ENCODE results near the gene DSCAM. TPM values are rescaled to one million over a fixed set of nuclear protein-coding genes. Genes with fewer than 3 reads are reported as not detected.

Gene DSCAM
- total RNA-seq, 1 experiment from 2014 or later = not detected

DNA sequence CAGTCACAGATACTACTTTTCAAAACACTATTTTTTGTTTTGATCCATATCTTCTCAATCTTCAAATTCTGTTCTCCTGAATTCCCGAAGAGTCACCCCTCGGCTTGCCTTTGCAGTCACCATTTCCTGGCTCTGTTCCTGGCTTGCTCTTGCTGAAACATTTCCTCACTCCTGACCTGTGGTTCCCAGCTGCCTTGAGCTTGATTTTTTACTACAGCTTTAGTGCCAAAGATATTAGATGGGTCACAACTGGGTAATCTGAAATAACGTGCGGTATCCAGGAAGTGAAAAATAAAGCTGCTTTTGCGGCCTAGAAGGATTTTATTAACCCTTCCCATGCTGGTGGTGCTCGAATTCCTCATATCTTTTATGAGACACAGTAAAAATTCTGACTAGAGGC is 660.9 kb downstream of the DSCAM start:
- CTCF ChIA-PET = no interaction called here
- Histone ChIP-seq H3K4me1 (ENCODE audit: control insufficient read depth in 1 of 2, insufficient read depth in 2 of 2, low read length in 2 of 2) (no peaks in the 10 kb centered on the region), H4K20me1 (ENCODE audit: insufficient read depth) (no peaks in the 10 kb centered on the region), H3K9me3 (ENCODE audit: control insufficient read depth in 1 of 2, insufficient read depth in 1 of 2, low read depth in 1 of 2, low read length in 2 of 2) (peaks cover 33 to 49% of the 10 kb centered on the region in 2 experiments; a peak in 2 of 4 replicates), H3K4me2 (ENCODE audit: low read length) (no peak overlapping the region), H3K4me3 (replicated peaks in 1 of 2; ENCODE audit: low read depth in 1 of 2, low read length in 2 of 2) (no peak overlapping the region), H3K9ac (ENCODE audit: low read length) (no peak overlapping the region), H3K27ac (ENCODE audit: low read depth, low read length) (no peak overlapping the region), H3K36me3 (ENCODE audit: control insufficient read depth in 1 of 2, insufficient read depth in 2 of 2, low read length in 2 of 2) (no peaks in the 10 kb centered on the region), H3K79me2 (ENCODE audit: insufficient read depth, low read length) (no peaks in the 10 kb centered on the region), H2AFZ (ENCODE audit: low read depth, low read length, poor library complexity, severe bottlenecking) (no peak overlapping the region), H3K9me2 (ENCODE audit: insufficient read depth) (no peaks in the 10 kb centered on the region), H3K27me3 (ENCODE audit: insufficient read depth, low read length) (no peaks in the 10 kb centered on the region)
- ATAC-seq (no peak), DNase-seq (ENCODE audit: low read depth, low spot score) (no peak)
- intact Hi-C loops (cut with micrococcal nuclease) = no loop called here
- RAD21 ChIA-PET (ENCODE audit: low non-redundant PET in 1 of 2, low total read pairs in 2 of 2, uncharacterized antibody in 2 of 2, unreplicated experiment in 2 of 2) = no interaction called here
- TF ChIP-seq POLR2AphosphoS5 (IDR thresholded peaks at IDR 0.05; ENCODE audit: low read depth, low read length) (no peak), EGR1 (IDR thresholded peaks at IDR 0.05; ENCODE audit: low read depth) (no peak)
- TF ChIP-seq, protein P1, sequence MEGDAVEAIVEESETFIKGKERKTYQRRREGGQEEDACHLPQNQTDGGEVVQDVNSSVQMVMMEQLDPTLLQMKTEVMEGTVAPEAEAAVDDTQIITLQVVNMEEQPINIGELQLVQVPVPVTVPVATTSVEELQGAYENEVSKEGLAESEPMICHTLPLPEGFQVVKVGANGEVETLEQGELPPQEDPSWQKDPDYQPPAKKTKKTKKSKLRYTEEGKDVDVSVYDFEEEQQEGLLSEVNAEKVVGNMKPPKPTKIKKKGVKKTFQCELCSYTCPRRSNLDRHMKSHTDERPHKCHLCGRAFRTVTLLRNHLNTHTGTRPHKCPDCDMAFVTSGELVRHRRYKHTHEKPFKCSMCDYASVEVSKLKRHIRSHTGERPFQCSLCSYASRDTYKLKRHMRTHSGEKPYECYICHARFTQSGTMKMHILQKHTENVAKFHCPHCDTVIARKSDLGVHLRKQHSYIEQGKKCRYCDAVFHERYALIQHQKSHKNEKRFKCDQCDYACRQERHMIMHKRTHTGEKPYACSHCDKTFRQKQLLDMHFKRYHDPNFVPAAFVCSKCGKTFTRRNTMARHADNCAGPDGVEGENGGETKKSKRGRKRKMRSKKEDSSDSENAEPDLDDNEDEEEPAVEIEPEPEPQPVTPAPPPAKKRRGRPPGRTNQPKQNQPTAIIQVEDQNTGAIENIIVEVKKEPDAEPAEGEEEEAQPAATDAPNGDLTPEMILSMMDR (IDR thresholded peaks at IDR 0.05 in 2 of 3, conservative IDR thresholded peaks at IDR 0.05 in 1 of 3; ENCODE audit: borderline replicate concordance in 1 of 3, insufficient read depth in 1 of 3, low read depth in 2 of 3, low read length in 2 of 3) = no peak
- BruUV-seq (replicated peaks) = no TSS peak
- POLR2A ChIA-PET = no interaction called here

GRCh38 chr21:40185208-40185607 is 661.8 kb downstream of the DSCAM start:
- Histone ChIP-seq H3K9me3 (ENCODE audit: control insufficient read depth in 1 of 2, insufficient read depth in 1 of 2, low read depth in 1 of 2, low read length in 2 of 2) (peaks cover 38 to 56% of the 10 kb centered on the region in 2 experiments; a peak in 2 of 4 replicates), H3K79me2 (ENCODE audit: insufficient read depth, low read length) (no peaks in the 10 kb centered on the region), H3K9ac (ENCODE audit: low read length) (no peak overlapping the region), H3K4me1 (ENCODE audit: control insufficient read depth in 1 of 2, insufficient read depth in 2 of 2, low read length in 2 of 2) (no peaks in the 10 kb centered on the region), H3K27me3 (ENCODE audit: insufficient read depth, low read length) (no peaks in the 10 kb centered on the region), H3K4me3 (replicated peaks in 1 of 2; ENCODE audit: low read depth in 1 of 2, low read length in 2 of 2) (no peak overlapping the region), H2AFZ (ENCODE audit: low read depth, low read length, poor library complexity, severe bottlenecking) (no peak overlapping the region), H3K9me2 (ENCODE audit: insufficient read depth) (no peaks in the 10 kb centered on the region), H3K36me3 (ENCODE audit: control insufficient read depth in 1 of 2, insufficient read depth in 2 of 2, low read length in 2 of 2) (no peaks in the 10 kb centered on the region), H4K20me1 (ENCODE audit: insufficient read depth) (no peaks in the 10 kb centered on the region), H3K27ac (ENCODE audit: low read depth, low read length) (no peak overlapping the region), H3K4me2 (ENCODE audit: low read length) (no peak overlapping the region)
- no peak for ATAC-seq
- RAD21 ChIA-PET (ENCODE audit: low non-redundant PET in 1 of 2, low total read pairs in 2 of 2, uncharacterized antibody in 2 of 2, unreplicated experiment in 2 of 2) = no interaction called here
- POLR2A ChIA-PET = no interaction called here
- DNase-seq (ENCODE audit: low read depth, low spot score) = no peak
- CTCF ChIA-PET = no interaction called here
- intact Hi-C loops (cut with micrococcal nuclease) = no loop called here
- no TSS peak for BruUV-seq (replicated peaks)
- TF ChIP-seq YY1 (IDR thresholded peaks at IDR 0.05; ENCODE audit: extremely low read depth, insufficient replicate concordance, low read depth, low read length) (no peak), FOSL1 (IDR thresholded peaks at IDR 0.05; ENCODE audit: low read depth) (no peak), CEBPB (IDR thresholded peaks at IDR 0.05; ENCODE audit: low read depth) (no peak), SP1 (IDR thresholded peaks at IDR 0.05; ENCODE audit: low read depth) (no peak)
- TF ChIP-seq, protein P2, sequence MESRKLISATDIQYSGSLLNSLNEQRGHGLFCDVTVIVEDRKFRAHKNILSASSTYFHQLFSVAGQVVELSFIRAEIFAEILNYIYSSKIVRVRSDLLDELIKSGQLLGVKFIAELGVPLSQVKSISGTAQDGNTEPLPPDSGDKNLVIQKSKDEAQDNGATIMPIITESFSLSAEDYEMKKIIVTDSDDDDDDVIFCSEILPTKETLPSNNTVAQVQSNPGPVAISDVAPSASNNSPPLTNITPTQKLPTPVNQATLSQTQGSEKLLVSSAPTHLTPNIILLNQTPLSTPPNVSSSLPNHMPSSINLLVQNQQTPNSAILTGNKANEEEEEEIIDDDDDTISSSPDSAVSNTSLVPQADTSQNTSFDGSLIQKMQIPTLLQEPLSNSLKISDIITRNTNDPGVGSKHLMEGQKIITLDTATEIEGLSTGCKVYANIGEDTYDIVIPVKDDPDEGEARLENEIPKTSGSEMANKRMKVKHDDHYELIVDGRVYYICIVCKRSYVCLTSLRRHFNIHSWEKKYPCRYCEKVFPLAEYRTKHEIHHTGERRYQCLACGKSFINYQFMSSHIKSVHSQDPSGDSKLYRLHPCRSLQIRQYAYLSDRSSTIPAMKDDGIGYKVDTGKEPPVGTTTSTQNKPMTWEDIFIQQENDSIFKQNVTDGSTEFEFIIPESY (IDR thresholded peaks at IDR 0.05; ENCODE audit: extremely low read depth, insufficient replicate concordance, low read length) = no peak
- TF ChIP-seq, protein P3, sequence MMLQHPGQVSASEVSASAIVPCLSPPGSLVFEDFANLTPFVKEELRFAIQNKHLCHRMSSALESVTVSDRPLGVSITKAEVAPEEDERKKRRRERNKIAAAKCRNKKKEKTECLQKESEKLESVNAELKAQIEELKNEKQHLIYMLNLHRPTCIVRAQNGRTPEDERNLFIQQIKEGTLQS (IDR thresholded peaks at IDR 0.05) = no peak
- TF ChIP-seq, protein P4, sequence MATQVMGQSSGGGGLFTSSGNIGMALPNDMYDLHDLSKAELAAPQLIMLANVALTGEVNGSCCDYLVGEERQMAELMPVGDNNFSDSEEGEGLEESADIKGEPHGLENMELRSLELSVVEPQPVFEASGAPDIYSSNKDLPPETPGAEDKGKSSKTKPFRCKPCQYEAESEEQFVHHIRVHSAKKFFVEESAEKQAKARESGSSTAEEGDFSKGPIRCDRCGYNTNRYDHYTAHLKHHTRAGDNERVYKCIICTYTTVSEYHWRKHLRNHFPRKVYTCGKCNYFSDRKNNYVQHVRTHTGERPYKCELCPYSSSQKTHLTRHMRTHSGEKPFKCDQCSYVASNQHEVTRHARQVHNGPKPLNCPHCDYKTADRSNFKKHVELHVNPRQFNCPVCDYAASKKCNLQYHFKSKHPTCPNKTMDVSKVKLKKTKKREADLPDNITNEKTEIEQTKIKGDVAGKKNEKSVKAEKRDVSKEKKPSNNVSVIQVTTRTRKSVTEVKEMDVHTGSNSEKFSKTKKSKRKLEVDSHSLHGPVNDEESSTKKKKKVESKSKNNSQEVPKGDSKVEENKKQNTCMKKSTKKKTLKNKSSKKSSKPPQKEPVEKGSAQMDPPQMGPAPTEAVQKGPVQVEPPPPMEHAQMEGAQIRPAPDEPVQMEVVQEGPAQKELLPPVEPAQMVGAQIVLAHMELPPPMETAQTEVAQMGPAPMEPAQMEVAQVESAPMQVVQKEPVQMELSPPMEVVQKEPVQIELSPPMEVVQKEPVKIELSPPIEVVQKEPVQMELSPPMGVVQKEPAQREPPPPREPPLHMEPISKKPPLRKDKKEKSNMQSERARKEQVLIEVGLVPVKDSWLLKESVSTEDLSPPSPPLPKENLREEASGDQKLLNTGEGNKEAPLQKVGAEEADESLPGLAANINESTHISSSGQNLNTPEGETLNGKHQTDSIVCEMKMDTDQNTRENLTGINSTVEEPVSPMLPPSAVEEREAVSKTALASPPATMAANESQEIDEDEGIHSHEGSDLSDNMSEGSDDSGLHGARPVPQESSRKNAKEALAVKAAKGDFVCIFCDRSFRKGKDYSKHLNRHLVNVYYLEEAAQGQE (IDR thresholded peaks at IDR 0.05; ENCODE audit: low read depth) = no peak

Data from HCT116 (cell line).